Stimulated activated memory B cell treated with anti-CD40 and anti-IgM and Interleukin-4, amounts not matched to agents 10 μg/mL and 1 μg/mL and 100 μg/mL, for 72 hours (primary cell): ENCODE data around the gene SPACA7.

Source experiments
- ATAC-seq: fragments of 150-1000 bp; cut with Tn5 transposase; 2 replicates; pipeline ENCODE4 v1.10.0; 2021
- H3K27ac Mint-ChIP-seq: one replicate; pipeline ENCODE4 v1.8.0; 2022; ENCODE audit warnings: mild to moderate bottlenecking, mixed read lengths
- H3K27me3 Mint-ChIP-seq: one replicate; pipeline ENCODE4 v1.8.0; 2022; ENCODE audit warnings: mixed read lengths
- H3K36me3 Mint-ChIP-seq: one replicate; pipeline ENCODE4 v1.8.0; 2022; ENCODE audit warnings: mixed read lengths
- H3K4me1 Mint-ChIP-seq: one replicate; pipeline ENCODE4 v1.8.0; 2022; ENCODE audit warnings: mixed read lengths
- H3K4me3 Mint-ChIP-seq: one replicate; pipeline ENCODE4 v1.8.0; 2022; ENCODE audit warnings: mild to moderate bottlenecking, moderate library complexity, mixed read lengths
- H3K9me3 Mint-ChIP-seq: one replicate; pipeline ENCODE4 v1.8.0; 2022; ENCODE audit warnings: mixed read lengths

SPACA7 gene

DNA sequence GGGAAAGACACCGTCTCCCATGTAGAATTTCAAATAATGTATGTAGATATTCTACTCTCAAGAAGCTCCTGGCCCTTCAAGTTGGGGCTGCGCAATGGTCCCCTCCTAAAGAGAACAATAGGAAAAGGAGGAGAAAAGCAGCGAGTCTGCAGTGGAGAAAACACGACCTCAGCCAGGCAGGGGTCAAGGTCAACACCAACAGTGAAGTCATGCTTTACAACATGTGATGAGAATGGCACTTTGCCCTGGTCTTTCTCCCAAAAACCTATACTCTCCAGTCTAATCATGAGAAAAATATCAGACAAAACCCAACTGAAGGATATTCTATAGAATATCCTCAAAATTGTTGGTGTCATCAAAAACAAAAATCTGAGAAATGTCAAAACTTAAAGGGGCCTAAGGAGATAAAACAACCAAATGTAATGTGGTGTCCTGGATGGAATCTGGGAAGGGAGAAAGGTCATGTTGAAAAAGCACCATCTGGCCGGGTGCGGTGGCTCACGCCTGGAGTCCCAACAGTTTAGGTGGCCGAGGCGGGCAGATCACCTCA lies 101.0 kb downstream of the SPACA7 start:
- peaks cover 15% of the 10 kb centered on the region for H3K36me3 Mint-ChIP-seq
- H3K4me1 Mint-ChIP-seq: no peaks in the 10 kb centered on the region
- H3K27me3 Mint-ChIP-seq: no peaks in the 10 kb centered on the region
- H3K27ac Mint-ChIP-seq: no peak overlapping the region
- no peak for ATAC-seq
- peaks cover 4% of the 10 kb centered on the region for H3K9me3 Mint-ChIP-seq
- H3K4me3 Mint-ChIP-seq: no peak overlapping the region

DNA sequence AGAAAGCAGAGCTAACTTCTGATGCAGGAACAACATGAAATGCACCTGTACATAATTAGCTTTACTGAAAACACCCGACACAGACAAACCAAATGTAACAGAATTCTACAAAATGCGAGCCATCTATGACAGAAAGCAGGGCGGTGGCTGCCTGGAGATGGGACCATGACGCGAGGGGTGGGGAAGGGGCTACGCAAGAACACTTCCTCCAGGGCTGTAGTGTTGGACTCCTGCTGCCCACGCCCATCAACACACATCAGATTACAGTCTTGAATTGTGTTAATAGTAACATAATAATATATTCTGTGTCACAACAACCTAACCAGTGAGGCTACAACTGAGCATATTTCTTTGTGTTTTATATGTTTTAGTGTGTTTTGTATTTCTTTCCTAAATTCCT lies 103.2 kb downstream of the SPACA7 start:
- H3K36me3 Mint-ChIP-seq: peaks cover 18% of the 10 kb centered on the region
- peaks cover 7% of the 10 kb centered on the region for H3K9me3 Mint-ChIP-seq
- ATAC-seq: no peak
- no peaks in the 10 kb centered on the region for H3K27me3 Mint-ChIP-seq
- no peak overlapping the region for H3K27ac Mint-ChIP-seq
- H3K4me1 Mint-ChIP-seq: no peaks in the 10 kb centered on the region
- H3K4me3 Mint-ChIP-seq: no peak overlapping the region

DNA sequence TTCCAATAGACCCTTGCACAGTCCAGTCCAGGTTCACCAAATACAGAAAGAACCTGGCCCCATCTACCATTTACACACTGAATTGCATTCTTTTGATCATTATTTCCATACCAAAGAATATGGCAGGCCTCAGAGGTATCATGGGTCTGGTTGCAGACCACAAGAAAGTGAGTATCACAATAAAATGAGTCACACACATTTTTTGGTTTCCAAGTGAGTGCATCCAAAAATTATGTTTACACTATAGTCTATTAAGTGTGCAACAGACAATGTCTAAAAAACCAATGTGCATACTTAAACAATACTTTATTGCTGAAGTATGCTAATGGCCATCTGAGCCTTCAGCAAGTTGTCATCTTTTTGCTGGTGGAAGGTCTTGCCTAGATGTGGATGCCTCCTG lies 105.3 kb downstream of the SPACA7 start:
- peaks cover 7% of the 10 kb centered on the region for H3K9me3 Mint-ChIP-seq
- H3K36me3 Mint-ChIP-seq: peaks cover 30% of the 10 kb centered on the region
- no peak overlapping the region for H3K27ac Mint-ChIP-seq
- no peaks in the 10 kb centered on the region for H3K27me3 Mint-ChIP-seq
- H3K4me1 Mint-ChIP-seq: no peaks in the 10 kb centered on the region
- H3K4me3 Mint-ChIP-seq: no peak overlapping the region
- no peak for ATAC-seq

DNA sequence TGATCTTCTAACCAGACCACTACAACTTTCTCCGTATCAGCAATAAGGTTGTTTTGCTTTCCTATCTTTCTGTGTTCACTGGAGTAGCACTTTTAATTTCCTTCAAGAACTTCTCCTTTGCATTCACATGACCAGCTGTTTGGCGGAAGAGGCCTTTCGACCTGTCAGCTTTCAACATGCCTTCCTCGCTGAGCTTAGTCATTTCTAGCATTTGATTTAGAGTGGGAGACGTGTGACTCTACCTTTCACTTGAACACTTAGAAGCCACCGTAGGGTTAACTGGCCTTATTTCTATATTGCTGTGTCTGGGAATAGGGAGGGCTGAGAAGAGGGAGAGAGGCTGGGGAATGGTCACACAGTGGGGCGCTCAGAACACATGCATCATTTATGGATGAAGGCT lies 107.1 kb downstream of the SPACA7 start:
- Mint-ChIP-seq H3K36me3 (peaks cover 42% of the 10 kb centered on the region), H3K27ac (no peak overlapping the region), H3K4me1 (no peaks in the 10 kb centered on the region), H3K9me3 (peaks cover 7% of the 10 kb centered on the region), H3K27me3 (no peaks in the 10 kb centered on the region), H3K4me3 (no peak overlapping the region)
- no peak for ATAC-seq
